ENCODE measurements around the gene SLC9A9. TPM values are rescaled to one million over a fixed set of nuclear protein-coding genes. Genes with fewer than 3 reads are reported as not detected.

SLC9A9 gene
- total RNA-seq, 1 donor from 2014 or later = 3.0 TPM

DNA sequence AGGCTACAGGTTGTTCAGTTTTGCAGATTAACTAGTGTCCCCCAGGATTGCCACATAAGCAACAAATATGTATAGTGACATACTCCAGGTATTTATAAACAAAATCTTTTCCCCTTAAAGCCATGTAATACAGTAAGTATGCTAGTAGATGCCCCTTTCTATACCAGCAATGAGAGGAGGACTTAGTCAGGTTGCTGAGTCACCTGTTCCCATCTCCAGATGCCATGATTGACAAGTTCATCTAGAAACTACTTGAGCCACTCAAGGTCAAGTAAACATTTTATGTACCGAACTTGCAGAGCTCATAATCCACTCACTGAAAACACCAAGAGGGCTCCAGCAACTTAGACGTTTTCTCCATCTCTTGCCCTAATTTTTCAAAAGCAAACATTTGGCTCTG, 18.2 kb downstream of the SLC9A9 start:
- Histone ChIP-seq H3K27me3 (ENCODE audit: control insufficient read depth, insufficient read depth, low read length) (no peaks in the 10 kb centered on the region), H3K4me3 (ENCODE audit: low read depth, low read length) (no peak overlapping the region), H3K36me3 (ENCODE audit: control insufficient read depth, insufficient read depth, low read length) (no peaks in the 10 kb centered on the region)
- TF ChIP-seq, protein P1, sequence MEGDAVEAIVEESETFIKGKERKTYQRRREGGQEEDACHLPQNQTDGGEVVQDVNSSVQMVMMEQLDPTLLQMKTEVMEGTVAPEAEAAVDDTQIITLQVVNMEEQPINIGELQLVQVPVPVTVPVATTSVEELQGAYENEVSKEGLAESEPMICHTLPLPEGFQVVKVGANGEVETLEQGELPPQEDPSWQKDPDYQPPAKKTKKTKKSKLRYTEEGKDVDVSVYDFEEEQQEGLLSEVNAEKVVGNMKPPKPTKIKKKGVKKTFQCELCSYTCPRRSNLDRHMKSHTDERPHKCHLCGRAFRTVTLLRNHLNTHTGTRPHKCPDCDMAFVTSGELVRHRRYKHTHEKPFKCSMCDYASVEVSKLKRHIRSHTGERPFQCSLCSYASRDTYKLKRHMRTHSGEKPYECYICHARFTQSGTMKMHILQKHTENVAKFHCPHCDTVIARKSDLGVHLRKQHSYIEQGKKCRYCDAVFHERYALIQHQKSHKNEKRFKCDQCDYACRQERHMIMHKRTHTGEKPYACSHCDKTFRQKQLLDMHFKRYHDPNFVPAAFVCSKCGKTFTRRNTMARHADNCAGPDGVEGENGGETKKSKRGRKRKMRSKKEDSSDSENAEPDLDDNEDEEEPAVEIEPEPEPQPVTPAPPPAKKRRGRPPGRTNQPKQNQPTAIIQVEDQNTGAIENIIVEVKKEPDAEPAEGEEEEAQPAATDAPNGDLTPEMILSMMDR (IDR thresholded peaks at IDR 0.05; ENCODE audit: insufficient read depth, low read length, poor library complexity, severe bottlenecking) = no peak
- DNase-seq (ENCODE audit: low read depth) = no peak

- Histone ChIP-seq H3K4me3 (ENCODE audit: low read depth, low read length) (no peak overlapping the region), H3K36me3 (ENCODE audit: control insufficient read depth, insufficient read depth, low read length) (no peaks in the 10 kb centered on the region), H3K27me3 (ENCODE audit: control insufficient read depth, insufficient read depth, low read length) (no peaks in the 10 kb centered on the region)
- no peak for DNase-seq (ENCODE audit: low read depth)
- TF ChIP-seq, protein P1 (IDR thresholded peaks at IDR 0.05; ENCODE audit: insufficient read depth, low read length, poor library complexity, severe bottlenecking) = no peak
Observed at GRCh38 chr3:143827425-143827824, 20.8 kb downstream of the SLC9A9 start.

DNA sequence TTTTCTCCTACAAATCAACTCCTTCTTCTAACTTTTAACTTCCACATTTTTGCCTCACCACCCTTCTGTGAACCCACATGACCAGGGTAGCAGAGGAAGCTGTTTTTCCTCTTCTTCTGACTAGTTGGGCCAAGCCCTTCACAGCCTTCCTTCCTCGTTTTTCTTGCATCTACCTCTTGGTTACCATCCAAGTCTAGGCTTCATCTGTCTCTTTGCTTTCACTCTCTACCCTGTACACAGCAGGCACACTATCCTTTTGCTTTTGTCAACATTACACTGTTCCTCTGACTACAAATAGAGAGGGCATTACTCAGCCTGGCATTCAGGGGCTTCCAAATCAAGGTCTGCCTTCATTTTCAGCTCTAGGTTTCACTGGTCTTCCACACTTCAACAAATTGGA, 22.0 kb downstream of the SLC9A9 start:
- Histone ChIP-seq H3K4me3 (ENCODE audit: low read depth, low read length) (no peak overlapping the region), H3K36me3 (ENCODE audit: control insufficient read depth, insufficient read depth, low read length) (no peaks in the 10 kb centered on the region), H3K27me3 (ENCODE audit: control insufficient read depth, insufficient read depth, low read length) (no peaks in the 10 kb centered on the region)
- DNase-seq (ENCODE audit: low read depth) = no peak
- TF ChIP-seq, protein P1 (IDR thresholded peaks at IDR 0.05; ENCODE audit: insufficient read depth, low read length, poor library complexity, severe bottlenecking) = no peak

DNA sequence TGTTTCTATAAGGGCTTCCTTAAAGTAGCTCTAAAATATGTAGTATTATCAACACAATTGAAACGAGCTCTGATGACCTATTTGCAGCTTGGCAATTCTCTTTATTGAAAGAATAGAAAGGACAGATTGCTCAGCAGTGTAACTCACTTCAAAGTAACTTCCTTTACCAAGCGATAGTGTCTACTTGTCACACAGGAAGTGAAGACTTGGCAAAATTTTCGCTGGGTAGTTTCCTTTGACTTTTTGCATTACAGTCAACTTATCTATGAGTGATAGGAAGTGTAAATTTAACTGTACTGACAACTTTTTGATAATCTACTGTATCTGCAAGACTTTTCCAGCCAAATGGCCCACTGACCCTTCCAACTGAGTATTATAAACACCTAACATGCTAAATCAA, 22.8 kb downstream of the SLC9A9 start:
- no peaks in the 10 kb centered on the region for H3K36me3 ChIP-seq (ENCODE audit: control insufficient read depth, insufficient read depth, low read length)
- no peaks in the 10 kb centered on the region for H3K27me3 ChIP-seq (ENCODE audit: control insufficient read depth, insufficient read depth, low read length)
- no peak overlapping the region for H3K4me3 ChIP-seq (ENCODE audit: low read depth, low read length)
- TF ChIP-seq, protein P1 (IDR thresholded peaks at IDR 0.05; ENCODE audit: insufficient read depth, low read length, poor library complexity, severe bottlenecking) = no peak
- DNase-seq (ENCODE audit: low read depth) = no peak

DNA sequence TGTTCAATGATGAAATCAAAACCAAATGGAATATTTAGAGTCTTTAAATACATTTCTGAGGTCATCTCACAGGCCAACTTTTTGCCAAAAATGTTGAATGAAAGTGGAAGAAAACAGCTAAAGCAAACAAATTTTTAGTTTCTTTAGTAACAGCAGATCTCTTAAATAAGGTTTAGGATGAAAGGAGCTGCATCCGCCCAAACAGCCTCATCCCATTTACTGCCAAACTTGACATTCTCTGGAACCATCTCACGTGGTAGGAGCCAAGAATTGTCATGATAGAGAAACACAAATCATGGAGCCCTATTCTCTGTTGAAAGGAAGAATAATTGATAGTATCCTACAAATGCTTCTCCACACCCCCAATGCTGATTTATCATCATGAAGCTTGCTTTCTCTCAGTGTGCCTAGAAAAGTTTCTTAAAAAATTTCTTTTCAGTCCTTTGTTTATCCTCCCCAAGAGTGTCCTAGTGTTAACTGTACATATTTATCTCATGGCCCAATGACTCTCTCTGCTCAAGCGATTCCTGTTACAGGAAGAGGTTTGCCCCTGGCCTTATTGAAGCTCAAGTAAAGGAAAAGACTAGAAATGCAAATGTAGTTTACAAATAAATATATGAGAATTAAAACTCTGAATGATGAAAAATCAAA, 23.4 kb downstream of the SLC9A9 start:
- H3K27me3 ChIP-seq (ENCODE audit: control insufficient read depth, insufficient read depth, low read length) = no peaks in the 10 kb centered on the region
- no peak overlapping the region for H3K4me3 ChIP-seq (ENCODE audit: low read depth, low read length)
- DNase-seq (ENCODE audit: low read depth) = no peak
- no peaks in the 10 kb centered on the region for H3K36me3 ChIP-seq (ENCODE audit: control insufficient read depth, insufficient read depth, low read length)
- TF ChIP-seq, protein P1 (IDR thresholded peaks at IDR 0.05; ENCODE audit: insufficient read depth, low read length, poor library complexity, severe bottlenecking) = no peak

DNA sequence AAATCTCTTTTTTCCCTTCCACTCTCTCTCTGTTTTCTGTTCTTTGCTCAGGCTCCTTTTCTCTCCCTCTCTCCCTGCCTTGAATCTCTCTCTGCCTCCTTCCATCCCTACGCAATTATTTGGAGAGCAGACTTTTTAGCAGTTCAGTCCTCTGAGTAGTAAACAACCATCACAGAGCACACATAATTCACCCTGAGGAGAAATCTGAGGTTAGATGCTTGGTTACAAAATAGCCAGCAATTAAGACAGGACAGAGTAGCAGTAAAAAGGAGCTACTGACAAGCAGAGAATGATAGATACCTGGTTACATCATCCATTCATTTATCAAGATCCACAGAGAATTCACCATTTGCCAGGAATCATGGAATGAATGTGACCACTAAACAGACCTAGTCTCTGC, 25.5 kb downstream of the SLC9A9 start:
- TF ChIP-seq, protein P1 (IDR thresholded peaks at IDR 0.05; ENCODE audit: insufficient read depth, low read length, poor library complexity, severe bottlenecking) = no peak
- no peaks in the 10 kb centered on the region for H3K36me3 ChIP-seq (ENCODE audit: control insufficient read depth, insufficient read depth, low read length)
- DNase-seq (ENCODE audit: low read depth) = no peak

More for the DNA sequence above, 25.5 kb downstream of the SLC9A9 start:
- Histone ChIP-seq H3K27me3 (ENCODE audit: control insufficient read depth, insufficient read depth, low read length) (no peaks in the 10 kb centered on the region), H3K4me3 (ENCODE audit: low read depth, low read length) (no peak overlapping the region)
